ENCODE measurements around the gene SCARB2.

SCARB2 gene

DNA sequence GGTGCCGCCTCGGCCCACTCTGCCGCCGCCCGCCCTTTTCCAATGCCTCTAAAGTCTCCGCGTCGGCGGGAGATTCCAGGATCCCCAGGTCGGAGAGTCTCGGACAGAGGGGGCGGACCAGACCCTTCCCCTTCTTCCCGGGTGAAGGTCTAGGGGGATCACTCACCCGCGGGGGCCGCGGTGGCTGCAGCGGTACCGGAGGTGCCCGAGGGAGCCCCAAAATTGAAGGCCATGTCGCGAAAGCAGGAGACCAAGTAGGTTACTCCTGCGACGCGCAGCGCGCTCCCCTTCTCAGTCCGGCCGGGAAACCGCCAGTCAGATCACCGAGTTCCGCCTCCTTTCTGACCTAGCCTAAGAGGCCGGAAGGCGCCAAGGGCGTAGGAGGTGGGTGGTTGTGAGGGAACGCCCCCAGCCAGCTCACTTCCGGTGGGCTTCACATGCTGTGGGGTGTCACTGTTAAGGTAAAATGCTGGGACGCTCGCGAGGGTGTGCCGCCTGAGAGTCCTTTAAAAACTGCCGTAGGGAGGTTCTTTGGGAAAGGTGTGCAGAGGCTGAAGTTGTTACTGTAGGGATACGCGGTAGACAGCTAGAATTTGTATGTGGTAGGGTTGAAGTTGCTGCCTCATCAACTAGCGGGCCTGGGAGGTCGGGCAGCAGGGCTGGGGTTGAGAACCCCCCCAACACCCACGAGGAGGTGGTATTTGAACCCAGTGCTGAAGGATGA is 65.3 kb downstream of the SCARB2 start, which contains the start of gene NUP54:
TSS of gene NUP54 (minus strand) at position 256 of the 724 bp plus-strand sequence. CDS start at position 233, 23 bp downstream.
- peak; percentile 96 to 97 (median 97) for DNase-seq

DNA sequence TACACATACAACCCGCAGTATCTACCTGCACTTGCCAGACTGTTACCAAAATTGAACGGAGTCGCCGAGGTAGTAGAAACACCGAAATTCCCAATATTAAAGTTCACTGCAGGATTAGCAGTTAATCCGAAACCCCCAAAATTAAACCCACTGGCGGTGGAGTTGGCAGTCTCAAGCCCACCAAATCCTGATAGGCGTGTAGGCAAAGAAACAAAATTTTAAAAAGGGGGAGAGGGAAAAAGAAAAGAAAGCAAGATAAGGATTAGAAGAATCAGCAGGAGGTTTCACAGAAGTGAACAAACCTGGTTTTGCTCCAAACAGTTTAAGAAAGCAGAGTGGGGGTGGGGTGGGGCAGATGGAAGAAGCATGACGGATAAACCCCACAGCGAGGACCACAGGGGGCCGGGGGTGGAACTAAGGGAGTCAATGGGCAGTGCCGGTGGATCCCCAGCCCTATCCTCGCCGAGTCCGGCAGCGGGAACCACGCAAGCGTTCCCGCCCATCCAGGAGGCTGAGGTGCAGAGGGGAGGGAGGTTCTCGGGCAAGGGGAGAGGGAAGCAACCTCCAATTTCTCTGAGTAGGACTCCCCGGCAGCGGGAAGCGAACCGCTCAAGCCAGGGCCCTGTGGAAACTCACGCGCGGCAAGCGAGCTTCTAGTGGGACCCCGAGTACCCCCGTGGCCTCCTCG is 66.0 kb downstream of the SCARB2 start:
- peak; percentile 48 to 74 (median 68) for DNase-seq

GRCh38 chr4:76144546-76144945 is 69.1 kb downstream of the SCARB2 start:
- no peak for DNase-seq

DNA sequence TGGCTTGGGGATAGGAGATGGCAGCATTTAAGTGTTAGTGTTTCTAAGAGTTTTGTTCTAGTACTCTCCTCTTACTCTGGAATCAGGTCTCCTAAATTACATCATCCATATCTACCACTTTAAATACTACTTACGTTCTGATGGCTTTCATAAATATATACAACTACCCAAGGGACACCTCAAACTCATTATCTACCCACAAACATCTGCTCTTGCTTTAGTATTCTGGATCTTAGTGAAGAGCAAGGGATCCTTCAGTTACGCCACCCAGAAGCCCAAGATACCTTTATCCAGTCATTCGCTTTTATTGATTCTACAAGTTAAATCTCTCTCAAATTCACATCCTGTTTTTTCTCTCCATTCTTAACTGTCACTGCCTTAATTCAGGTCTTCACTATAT is 72.4 kb downstream of the SCARB2 start:
- no peak for DNase-seq

GRCh38 chr4:76127754-76128153 is 85.9 kb downstream of the SCARB2 start:
- no peak for DNase-seq

DNA sequence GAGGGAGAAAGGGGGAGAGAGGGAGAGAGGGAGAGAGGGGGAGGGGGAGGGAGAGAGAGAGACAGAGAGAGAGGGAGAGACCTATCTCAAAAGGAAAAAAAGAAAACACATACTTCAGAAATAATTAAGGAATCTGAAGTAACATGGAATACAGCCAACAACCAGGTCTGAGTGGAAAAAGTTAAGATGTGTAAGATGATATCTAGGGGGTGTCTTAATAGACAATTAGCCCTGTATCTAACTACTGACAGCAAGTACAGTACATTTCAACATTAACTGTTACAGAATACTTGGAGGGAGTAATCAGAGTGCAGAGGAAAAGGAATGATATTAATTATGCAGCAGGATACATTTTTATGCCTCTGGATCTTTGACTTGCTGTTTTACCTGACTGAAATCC is 87.8 kb downstream of the SCARB2 start:
- no peak for DNase-seq

- DNase-seq: no peak
Measured at GRCh38 chr4:76120199-76120598, 93.4 kb downstream of the SCARB2 start.

- DNase-seq: no peak
Measured at GRCh38 chr4:76117536-76117935, 96.1 kb downstream of the SCARB2 start.

DNA sequence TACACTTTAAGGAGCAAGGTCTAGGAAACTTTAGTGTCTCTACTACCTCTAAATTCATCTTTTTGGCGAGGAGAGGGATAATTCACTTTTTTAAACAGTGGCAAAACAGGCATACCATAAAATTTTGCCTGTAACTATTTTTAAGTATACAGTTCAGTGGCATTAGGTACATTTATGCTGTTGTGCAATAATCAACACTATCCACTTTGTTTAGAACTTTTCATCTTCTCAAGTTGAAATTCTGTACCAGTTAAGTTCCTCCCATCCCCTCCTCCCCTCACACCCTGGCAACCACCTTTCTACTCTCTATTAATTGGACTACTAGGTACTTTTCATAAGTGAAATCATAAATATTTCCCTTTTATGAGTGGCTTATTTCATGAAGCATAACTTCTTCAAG is 96.8 kb downstream of the SCARB2 start:
- DNase-seq: no peak

Data from suppressor macrophage (primary cell).